Occipital lobe (tissue), 2 donors: ENCODE results near the gene SPRTN. TPM values are rescaled to one million over a fixed set of nuclear protein-coding genes. Genes with fewer than 3 reads are reported as not detected.

Experiments
- DNase-seq: peaks from one replicate; lab custom pipeline; 2025; lab: John Stamatoyannopoulos, UW
- total RNA-seq: library from RNA; depleted of rRNA; stranded (reverse); fragments of >200 nt; gene quantifications from one replicate; pipeline ENCODE4 v1.2.3, GENCODE V29; 2014

The SPRTN gene, protein sequence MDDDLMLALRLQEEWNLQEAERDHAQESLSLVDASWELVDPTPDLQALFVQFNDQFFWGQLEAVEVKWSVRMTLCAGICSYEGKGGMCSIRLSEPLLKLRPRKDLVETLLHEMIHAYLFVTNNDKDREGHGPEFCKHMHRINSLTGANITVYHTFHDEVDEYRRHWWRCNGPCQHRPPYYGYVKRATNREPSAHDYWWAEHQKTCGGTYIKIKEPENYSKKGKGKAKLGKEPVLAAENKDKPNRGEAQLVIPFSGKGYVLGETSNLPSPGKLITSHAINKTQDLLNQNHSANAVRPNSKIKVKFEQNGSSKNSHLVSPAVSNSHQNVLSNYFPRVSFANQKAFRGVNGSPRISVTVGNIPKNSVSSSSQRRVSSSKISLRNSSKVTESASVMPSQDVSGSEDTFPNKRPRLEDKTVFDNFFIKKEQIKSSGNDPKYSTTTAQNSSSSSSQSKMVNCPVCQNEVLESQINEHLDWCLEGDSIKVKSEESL
- 15.9 TPM for total RNA-seq

DNA sequence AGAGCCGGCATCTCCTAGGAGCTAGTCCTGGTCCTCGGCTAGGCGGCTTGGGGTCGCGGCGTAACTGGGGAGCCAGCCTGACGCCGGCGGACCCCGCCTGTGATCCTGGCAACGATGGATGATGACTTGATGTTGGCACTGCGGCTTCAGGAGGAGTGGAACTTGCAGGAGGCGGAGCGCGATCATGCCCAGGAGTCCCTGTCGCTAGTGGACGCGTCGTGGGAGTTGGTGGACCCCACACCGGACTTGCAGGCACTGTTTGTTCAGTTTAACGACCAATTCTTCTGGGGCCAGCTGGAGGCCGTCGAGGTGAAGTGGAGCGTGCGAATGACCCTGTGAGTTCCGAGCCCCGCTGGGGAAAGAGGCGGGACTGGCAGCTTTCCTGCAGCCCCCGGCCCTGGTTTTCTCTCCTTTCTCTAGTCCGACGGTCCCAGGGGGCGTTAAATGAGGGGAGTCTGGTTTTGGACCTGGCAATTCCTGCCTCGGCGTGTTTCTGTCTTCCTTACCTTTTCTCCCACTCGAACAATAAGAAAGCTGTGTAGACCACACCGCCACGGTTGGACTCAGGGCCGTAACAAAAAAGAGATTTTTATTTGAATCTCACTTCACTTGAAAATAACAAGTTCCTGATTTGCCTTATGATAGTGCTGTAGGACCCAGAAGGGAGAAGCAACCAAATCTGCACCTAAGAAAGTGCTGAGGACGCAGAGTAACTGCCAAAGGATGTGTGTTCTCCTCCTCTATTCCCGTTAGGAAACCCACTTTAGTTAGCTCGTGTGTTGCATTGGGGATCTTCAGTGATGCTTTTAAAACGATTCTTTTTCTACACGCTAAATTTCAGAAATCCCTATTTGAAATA, at the start of gene SPRTN:
Gene SPRTN (plus strand): TSS at position 24 of the 859 bp plus-strand sequence. CDS start 91 bp downstream, at position 115.
- no peak for DNase-seq

GRCh38 chr1:231295938-231296337, 42.2 kb upstream of the SPRTN start:
- no peak for DNase-seq

DNA sequence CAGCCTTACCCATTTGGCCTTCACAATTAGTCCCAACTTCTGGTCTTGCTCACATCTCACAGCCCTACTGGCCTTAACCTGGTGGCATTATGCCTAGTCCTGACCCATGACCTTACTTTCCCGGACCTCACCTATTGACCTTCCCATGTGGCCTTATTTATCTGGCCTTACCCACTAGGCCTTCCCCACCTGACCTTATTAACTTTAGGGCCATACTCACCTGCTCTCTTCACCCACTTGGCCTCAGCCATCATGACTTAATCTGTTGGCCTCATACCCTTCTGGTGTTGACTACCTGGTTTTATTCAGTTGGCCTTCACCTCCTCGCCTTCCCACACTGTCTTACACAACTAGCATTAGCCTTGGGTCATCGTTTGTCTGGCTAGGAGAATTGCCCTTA, 36.1 kb upstream of the SPRTN start:
- DNase-seq = no peak

DNA sequence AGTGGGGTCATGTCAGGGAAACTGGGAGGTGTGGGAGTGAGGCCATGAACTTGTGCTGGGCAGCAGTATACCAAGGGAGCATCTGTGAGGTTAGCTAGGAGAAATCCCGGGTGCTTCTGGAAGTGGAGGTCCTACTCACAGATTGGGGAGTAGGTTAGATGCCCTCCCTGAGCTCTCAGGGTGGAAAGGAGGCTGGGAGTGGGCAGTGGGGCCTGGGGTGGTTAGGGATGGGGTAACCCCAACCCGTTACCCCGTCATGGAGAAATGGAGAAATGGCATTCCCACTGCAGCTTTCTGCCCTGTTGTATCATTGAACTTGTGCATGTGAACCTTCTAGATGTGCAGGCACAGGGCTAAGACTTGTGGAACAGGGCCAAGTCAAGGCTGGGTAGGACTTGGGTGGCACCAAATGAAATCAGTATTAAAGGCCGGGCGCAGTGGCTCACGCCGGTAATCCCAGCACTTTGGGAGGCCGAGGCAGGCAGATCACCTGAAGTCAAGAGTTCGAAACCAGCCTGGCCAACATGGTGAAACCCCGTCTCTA, 27.6 kb upstream of the SPRTN start:
- DNase-seq = no peak

GRCh38 chr1:231311720-231312431, 26.2 kb upstream of the SPRTN start:
- no peak for DNase-seq

GRCh38 chr1:231312432-231312788, 25.7 kb upstream of the SPRTN start:
- no peak for DNase-seq

DNA sequence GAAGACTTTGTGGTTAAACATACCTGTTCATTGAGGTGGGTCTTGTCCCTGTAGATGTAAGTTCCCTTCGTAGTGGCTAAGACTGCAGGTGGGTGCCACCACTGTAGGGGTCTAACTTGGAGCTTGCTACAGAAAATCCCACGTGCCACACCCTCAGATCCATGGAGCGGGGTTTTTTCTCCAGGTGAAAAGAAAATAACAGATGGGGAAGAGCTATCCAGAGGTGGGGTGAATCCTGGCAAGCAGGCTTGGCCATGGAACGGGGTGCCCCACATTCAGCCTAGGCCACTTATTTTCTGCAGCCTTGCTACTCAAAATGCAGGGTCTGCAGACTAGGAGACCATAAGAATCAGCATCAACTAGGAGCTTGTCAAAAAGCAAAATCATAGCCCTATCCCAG, 24.4 kb upstream of the SPRTN start:
- no peak for DNase-seq

- no peak for DNase-seq
Measured at GRCh38 chr1:231315887-231316286, 22.2 kb upstream of the SPRTN start.

DNA sequence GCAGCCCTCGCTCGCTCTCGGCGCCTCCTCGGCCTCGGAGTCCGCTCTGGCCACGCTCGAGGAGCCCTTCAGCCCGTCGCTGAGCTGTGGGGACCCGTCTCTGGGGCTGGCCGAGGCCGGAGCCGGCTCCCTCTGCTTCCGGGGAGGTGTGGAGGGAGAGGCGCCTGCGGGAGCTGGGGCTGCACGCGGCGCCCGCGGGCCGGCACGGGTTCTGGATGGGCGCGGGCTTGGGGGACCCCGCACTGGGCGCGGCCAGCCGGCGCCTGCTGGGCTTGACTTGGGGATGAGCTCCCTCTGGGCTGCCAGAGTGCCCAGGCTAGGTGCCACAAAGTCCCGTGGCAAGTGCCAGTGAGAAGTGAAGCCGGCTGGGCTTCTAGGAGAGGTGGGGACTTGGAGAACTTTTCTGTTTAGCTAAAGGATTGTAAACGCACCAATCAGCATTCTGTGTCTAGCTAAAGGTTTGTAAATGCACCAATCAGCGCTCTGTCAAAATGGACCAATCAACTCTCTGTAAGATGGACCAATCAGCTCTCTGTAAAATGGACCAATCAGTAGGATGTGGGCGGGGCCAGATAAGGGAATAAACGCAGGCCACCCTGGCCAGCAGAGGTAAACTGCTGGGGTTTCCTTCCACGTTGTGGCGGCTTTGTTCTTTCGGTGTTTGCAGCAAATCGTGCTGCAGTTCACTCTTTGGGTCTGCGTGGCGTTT, 20.6 kb upstream of the SPRTN start:
- DNase-seq = no peak

DNA sequence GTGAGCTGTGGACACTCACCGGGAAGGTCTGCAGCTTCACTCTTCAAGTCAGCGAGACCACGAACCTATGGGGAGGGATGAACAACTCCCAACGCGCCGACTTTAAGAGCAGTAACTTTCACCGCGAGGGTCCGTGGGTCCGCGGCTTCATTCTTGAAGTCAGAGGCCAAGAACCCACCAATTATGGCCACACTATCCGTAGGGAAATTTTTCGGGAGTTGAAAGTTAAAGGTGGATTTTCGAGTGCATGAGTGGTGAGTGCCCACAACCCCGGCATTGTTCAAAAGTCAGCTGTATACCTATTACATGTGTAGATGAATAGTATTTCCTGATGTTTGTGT, 20.1 kb upstream of the SPRTN start:
- DNase-seq = no peak

DNA sequence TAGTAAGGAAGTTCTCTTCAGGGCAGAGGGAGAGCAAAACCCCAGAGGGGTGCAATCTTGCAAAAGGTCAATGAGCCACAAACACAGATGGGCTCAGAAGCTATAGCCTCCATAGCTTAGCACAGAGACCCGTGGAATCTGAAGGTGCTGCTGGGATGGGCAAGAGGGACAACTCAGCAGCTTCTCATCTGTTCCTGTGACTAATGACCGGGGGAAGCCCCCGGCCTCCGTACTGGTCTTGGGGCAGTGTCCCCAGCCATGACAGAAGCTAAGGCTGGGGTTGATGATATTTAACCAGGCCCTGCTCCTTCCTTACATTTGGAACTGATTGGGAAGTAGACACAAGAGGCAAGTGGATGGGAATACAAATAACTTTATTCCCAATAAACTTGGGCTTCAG, 19.5 kb upstream of the SPRTN start:
- DNase-seq = no peak

GRCh38 chr1:231319080-231319479, 19.0 kb upstream of the SPRTN start:
- no peak for DNase-seq

DNA sequence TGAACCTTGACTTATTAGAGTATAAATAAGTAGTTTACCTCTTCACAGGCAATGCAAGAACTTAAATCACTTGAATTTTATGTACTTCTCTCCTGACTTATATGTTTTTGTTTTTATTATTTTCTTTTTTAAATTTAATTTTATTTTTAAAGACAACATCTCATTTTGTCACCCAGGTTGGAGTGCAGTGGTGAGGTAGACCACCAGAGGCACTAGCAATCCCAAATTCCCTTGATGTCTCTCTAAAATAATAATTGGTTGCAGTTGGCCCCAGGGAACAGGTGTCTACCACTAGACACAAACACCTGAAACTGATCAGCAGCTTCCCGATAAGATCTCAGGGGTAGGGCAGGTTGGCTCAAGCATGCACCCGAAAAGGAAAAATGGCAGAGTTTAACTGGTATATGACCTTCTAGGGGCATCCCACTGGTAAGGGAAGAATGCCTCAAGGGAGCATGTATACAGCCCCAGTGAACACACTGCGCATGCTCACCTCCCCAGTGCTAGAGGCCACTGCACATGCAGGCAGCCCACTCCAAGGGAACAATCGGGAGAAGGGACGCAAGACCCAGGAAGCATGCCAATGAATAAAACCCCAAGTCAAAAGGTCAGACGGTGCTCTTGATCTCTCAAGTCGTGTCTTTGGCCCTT, 15.1 kb upstream of the SPRTN start:
- DNase-seq = no peak

DNA sequence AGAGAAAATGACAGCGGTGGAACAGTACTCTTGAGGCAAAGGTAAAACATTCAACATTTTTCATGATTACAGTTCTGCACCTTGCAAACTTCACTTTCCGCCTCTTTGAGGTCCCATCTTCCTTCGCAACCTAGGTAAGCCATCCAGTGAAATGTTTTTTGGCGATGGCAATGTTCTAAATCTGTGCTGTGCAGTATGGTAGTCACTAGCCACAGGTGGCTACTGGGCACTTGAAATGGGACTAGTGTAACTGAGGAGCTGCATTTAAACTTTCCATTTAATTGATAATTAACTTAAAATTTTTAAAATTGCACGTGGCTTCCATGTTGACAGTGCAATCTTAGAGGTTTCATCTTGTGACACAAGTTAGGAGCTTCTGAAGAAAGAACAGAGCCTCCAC, 13.4 kb upstream of the SPRTN start:
- DNase-seq = no peak

DNA sequence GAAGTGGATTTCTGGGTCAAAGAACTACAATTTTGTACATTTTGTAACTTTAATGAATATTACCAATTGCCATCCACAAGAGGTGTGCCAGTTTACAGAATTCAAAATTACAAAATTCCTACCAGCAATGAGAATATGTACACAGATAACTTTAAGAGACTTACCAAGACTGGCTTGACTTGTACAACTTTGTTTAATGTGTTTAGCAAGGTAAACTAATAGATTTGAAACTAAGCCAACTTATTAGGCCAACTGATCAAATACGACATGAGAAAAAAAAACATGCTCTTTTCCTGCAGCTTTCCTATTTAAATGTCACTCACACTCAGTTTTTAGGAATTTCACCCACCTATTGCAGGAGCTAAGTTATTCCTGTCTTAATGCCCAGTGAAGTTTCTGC, 11.8 kb upstream of the SPRTN start:
- DNase-seq = no peak

DNA sequence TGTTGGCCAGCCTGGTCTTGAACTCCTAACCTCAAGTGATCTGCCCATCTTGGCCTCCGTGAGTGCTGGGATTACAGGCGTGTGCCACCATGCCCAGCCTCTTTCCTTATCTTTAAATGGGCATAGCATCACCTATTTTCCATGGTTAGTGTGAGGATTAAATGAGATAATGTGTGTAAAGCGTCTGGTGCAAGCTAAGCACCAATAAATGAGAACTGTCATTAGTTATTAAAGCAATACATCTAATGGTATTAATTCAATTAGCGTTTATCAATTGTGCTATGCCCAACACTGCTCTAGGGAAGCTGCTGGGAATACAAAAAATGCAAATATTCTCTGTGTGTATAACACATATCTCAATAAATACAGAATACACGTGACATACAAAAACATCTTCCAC, 10.5 kb upstream of the SPRTN start:
- no peak for DNase-seq

- no peak for DNase-seq
Measured at GRCh38 chr1:231329483-231329882, 8.6 kb upstream of the SPRTN start.

- DNase-seq = no peak
Measured at GRCh38 chr1:231332761-231333160, 5.3 kb upstream of the SPRTN start.

- DNase-seq = no peak
Measured at GRCh38 chr1:231334079-231334666, 3.9 kb upstream of the SPRTN start.

- no peak for DNase-seq
Measured at GRCh38 chr1:231334952-231335351, 3.1 kb upstream of the SPRTN start.
